Transverse colon (tissue), 4 donors: ENCODE data around the gene NCAPD3. TPM values are rescaled to one million over a fixed set of nuclear protein-coding genes. Genes with fewer than 3 reads are reported as not detected.

ENCODE experiments used
- DNase-seq: peaks from one replicate; pipeline ENCODE4 v3.0.0-alpha.2; 2019
- H3K27ac ChIP-seq, 4 donors: fragments of 200-600 bp; sonication (generic); 2 replicates each; pipeline ENCODE4 v1.5.1; 2016 to 2018; ENCODE audit warnings: inconsistent platforms in 4 of 4
- H3K27me3 ChIP-seq: fragments of 200-600 bp; sonication (generic); 2 replicates; pipeline ENCODE4 v1.5.1; 2017; ENCODE audit warnings: inconsistent platforms
- H3K36me3 ChIP-seq, 4 donors: fragments of 200-600 bp; sonication (generic); 2 replicates each; pipeline ENCODE4 v1.5.1; 2017 to 2019; ENCODE audit warnings: inconsistent platforms in 4 of 4
- H3K4me1 ChIP-seq, 4 donors: fragments of 200-600 bp; sonication (generic); 2 replicates each; pipeline ENCODE4 v1.5.1; 2017 to 2020; ENCODE audit warnings: inconsistent platforms in 4 of 4
- H3K4me3 ChIP-seq, 4 donors: fragments of 200-600 bp; sonication (generic); 1 replicate in 1 of 4; 2 replicates in 3 of 4; pipeline versions ENCODE4 v1.5.1 to v1.6.1; 2017 to 2019; ENCODE audit warnings: inconsistent platforms in 4 of 4
- H3K9me3 ChIP-seq, 2 donors: fragments of 200-600 bp; sonication (generic); 2 replicates each; pipeline ENCODE4 v1.5.1; 2017 to 2019; ENCODE audit warnings: inconsistent platforms in 2 of 2
- EP300 ChIP-seq: sonication (generic); formaldehyde crosslinking; IDR thresholded peaks from one replicate; pipeline ENCODE4 v1.6.1; 2017; ENCODE audit warnings: antibody characterized with exemption, low read depth
- POLR2A ChIP-seq: fragments of 450-650 bp; IDR thresholded peaks from one replicate; pipeline ENCODE4 v1.6.1; 2016; ENCODE audit warnings: antibody characterized with exemption, mild to moderate bottlenecking, moderate library complexity
- POLR2AphosphoS5 ChIP-seq, 3 donors: sonication (generic); formaldehyde crosslinking; IDR thresholded peaks; one replicate each; pipeline ENCODE4 v1.6.1; 2016; ENCODE audit warnings: antibody characterized with exemption in 3 of 3
- WGBS, 2 donors: methylation state at CpG; one replicate each; pipeline ENCODE4 v1.1.5; 2018; ENCODE audit warnings: low coverage in 1 of 2; 5-methylcytosine and 5-hydroxymethylcytosine counted together
- in situ Hi-C, 4 donors: fragments of 200-750 bp; cut with MboI; loops; one replicate each; pipeline versions ENCODE4 v1.15.0 to v1.15.1; 2017; ENCODE audit warnings: low sequenced_read_pairs in 3 of 4, low pct_ligation_motif_present in 1 of 4, low pct_unique_long_range_greater_than_20kb in 1 of 4
- intact Hi-C: fragments of 100-400 bp; cut with DNase I; formaldehyde crosslinking; loops from one replicate; pipeline ENCODE4 v1.15.1; 2023; ENCODE audit warnings: low total_unique reads
- total RNA-seq, 4 donors: library from RNA; depleted of rRNA; stranded (reverse); fragments of >200 nt; gene quantifications; one replicate each; pipeline ENCODE4 v1.1.0, GENCODE V29; 2016
- TF ChIP-seq, protein P1 (sequence below), 5 experiments: fragments of 200-600 bp in 3 of 5; fragments of 450-650 bp in 2 of 5; sonication (generic) in 3 of 5; IDR thresholded peaks; 1 replicate in 2 of 5; 2 replicates in 3 of 5; pipeline ENCODE4 v1.5.1; 2016 to 2017; ENCODE audit warnings: antibody characterized with exemption in 5 of 5, inconsistent platforms in 3 of 5, mild to moderate bottlenecking in 2 of 5, moderate library complexity in 1 of 5

Gene NCAPD3
- total RNA-seq, 4 donors from 2014 or later = 7.0 to 21.3 (median 13.8) TPM

- in situ Hi-C loops (loop anchor here in 3 of 4 donors (10.0 to 25.0 kb wide), 2 partner anchors 88 to 205 kb away; no protein-coding TSS in a partner anchor), intact Hi-C loops (no loop called here)
- H3K9me3 ChIP-seq = no peaks in the 10 kb centered on the region
- no peaks in the 10 kb centered on the region for H3K36me3 ChIP-seq
- no peak for DNase-seq
- H3K4me3 ChIP-seq = no peak overlapping the region
- no peaks in the 10 kb centered on the region for H3K27me3 ChIP-seq
- no peak for TF ChIP-seq POLR2A
- TF ChIP-seq EP300 = no peak
- TF ChIP-seq, protein P1, sequence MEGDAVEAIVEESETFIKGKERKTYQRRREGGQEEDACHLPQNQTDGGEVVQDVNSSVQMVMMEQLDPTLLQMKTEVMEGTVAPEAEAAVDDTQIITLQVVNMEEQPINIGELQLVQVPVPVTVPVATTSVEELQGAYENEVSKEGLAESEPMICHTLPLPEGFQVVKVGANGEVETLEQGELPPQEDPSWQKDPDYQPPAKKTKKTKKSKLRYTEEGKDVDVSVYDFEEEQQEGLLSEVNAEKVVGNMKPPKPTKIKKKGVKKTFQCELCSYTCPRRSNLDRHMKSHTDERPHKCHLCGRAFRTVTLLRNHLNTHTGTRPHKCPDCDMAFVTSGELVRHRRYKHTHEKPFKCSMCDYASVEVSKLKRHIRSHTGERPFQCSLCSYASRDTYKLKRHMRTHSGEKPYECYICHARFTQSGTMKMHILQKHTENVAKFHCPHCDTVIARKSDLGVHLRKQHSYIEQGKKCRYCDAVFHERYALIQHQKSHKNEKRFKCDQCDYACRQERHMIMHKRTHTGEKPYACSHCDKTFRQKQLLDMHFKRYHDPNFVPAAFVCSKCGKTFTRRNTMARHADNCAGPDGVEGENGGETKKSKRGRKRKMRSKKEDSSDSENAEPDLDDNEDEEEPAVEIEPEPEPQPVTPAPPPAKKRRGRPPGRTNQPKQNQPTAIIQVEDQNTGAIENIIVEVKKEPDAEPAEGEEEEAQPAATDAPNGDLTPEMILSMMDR (IDR thresholded peaks at IDR 0.05) = no peak
- no peak for TF ChIP-seq POLR2AphosphoS5 (IDR thresholded peaks at IDR 0.05)
- WGBS, 2 donors = 79 to 88% methylated on average over 5 to 6 of the region's 6 CpGs
- H3K27ac ChIP-seq = no peak overlapping the region
- H3K4me1 ChIP-seq = peaks cover 0 to 6% (median 3%) of the 10 kb centered on the region in 4 donors
Measured at GRCh38 chr11:134142536-134142935, 81.2 kb downstream of the NCAPD3 start.

- H3K4me3 ChIP-seq = no peak overlapping the region
- H3K27ac ChIP-seq = no peak overlapping the region
- no peaks in the 10 kb centered on the region for H3K27me3 ChIP-seq
- no peak for DNase-seq
- intact Hi-C loops = loop anchor here (1.0 kb wide), 1 partner anchor 91 kb away; no protein-coding TSS in a partner anchor
- TF ChIP-seq POLR2AphosphoS5 (IDR thresholded peaks at IDR 0.05) (no peak), POLR2A (no peak), EP300 (no peak)
- TF ChIP-seq, protein P1 (IDR thresholded peaks at IDR 0.05) = no peak
- no peaks in the 10 kb centered on the region for H3K9me3 ChIP-seq
- in situ Hi-C loops = loop anchor here in 3 of 4 donors (10.0 to 25.0 kb wide), 2 partner anchors 86 to 204 kb away; no protein-coding TSS in a partner anchor
- peaks cover 0 to 6% (median 3%) of the 10 kb centered on the region in 4 donors for H3K4me1 ChIP-seq
- no peaks in the 10 kb centered on the region for H3K36me3 ChIP-seq
- WGBS, 2 donors = 94 to 100% methylated on average over 3 to 7 of the region's 7 CpGs
Measured at GRCh38 chr11:134140961-134141490, 82.7 kb downstream of the NCAPD3 start.

DNA sequence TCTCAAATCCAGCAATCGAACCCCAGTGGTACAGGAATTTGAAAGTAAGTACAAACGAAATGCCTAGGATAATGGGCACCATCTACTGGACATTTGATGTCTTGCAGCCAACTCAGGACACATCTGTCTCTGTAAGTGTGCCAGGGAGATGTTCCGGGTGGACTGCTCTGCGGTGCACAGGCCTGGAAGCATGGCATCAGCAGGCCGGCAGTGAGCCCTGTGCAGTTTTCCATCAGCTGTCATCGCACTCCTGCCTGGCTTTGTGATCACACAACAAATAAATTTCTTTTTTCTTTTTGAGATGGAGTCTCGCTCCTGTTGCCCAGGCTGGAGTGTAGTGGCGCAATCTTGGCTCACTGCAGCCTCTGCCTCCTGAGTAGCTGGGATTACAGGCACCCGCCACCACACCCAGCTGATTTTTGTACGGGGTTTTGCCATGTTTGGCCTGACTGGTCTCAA lies 83.9 kb downstream of the NCAPD3 start:
- in situ Hi-C loops (loop anchor here (10.0 to 25.0 kb wide), 2 partner anchors 85 to 203 kb away; no protein-coding TSS in a partner anchor), intact Hi-C loops (no loop called here)
- TF ChIP-seq EP300 (no peak), POLR2AphosphoS5 (IDR thresholded peaks at IDR 0.05) (no peak), POLR2A (no peak)
- TF ChIP-seq, protein P1 (IDR thresholded peaks at IDR 0.05) = peak; percentile 77 to 89 (median 81)
- Histone ChIP-seq H3K27ac (peak overlapping the region; percentile 28 to 73 (median 56)), H3K4me3 (no peak overlapping the region), H3K9me3 (no peaks in the 10 kb centered on the region), H3K4me1 (peaks cover 0 to 6% (median 3%) of the 10 kb centered on the region in 4 donors), H3K27me3 (no peaks in the 10 kb centered on the region), H3K36me3 (no peaks in the 10 kb centered on the region)
- peak; percentile 60 for DNase-seq
- WGBS, 2 donors = 48% methylated on average over 10 of the region's 10 CpGs; no CpG with 5 or more reads in 1 of the 2 donors

DNA sequence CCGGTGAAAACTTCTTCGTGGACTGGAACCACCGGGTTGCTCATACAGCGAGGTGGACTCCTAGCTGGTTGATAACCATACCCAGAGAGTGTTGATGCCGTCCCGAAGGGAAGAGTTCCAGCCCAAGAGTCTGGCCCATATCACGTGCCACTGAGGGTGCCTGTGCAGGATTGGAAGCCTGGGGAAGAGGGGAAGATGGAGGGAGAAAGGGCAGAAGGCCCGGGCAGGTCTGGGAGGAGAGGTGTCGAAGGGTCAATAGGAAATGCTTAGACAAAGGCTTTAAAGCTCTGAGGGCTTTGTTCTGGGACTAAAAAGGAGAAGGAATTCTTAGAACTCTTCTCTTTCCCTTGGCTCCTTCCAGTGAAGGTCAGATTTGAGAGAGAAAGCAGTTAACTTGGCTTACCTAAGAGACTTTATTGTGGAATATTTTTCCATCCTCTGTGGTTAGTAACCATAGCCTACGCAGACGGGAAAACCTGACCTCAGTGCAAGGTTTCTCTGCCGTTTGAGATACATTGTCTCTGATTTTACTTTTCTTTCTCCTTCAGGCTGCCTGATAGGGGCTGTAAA lies 84.4 kb downstream of the NCAPD3 start:
- no peak overlapping the region for H3K4me3 ChIP-seq
- intact Hi-C loops (no loop called here), in situ Hi-C loops (loop anchor here (10.0 to 25.0 kb wide), 2 partner anchors 85 to 202 kb away; no protein-coding TSS in a partner anchor)
- 66 to 72% methylated on average over 10 to 12 of the region's 12 CpGs for WGBS, 2 donors
- no peaks in the 10 kb centered on the region for H3K9me3 ChIP-seq
- H3K27ac ChIP-seq = peak overlapping the region; percentile 28 to 73 (median 56)
- DNase-seq = no peak
- peaks cover 0 to 6% (median 3%) of the 10 kb centered on the region in 4 donors for H3K4me1 ChIP-seq
- TF ChIP-seq POLR2A (no peak), POLR2AphosphoS5 (IDR thresholded peaks at IDR 0.05) (no peak), EP300 (no peak)
- TF ChIP-seq, protein P1 (IDR thresholded peaks at IDR 0.05) = no peak
- H3K27me3 ChIP-seq = no peaks in the 10 kb centered on the region
- no peaks in the 10 kb centered on the region for H3K36me3 ChIP-seq
